Frontal cortex (tissue), 4 donors: Measurements from ENCODE around the gene ANO4. TPM values are rescaled to one million over a fixed set of nuclear protein-coding genes. Genes with fewer than 3 reads are reported as not detected.
"Not testable (repeated sequence)": the region's sequence is repeated elsewhere in the genome, so short reads cannot be mapped to it uniquely, and the experiment has no call there.

Experiments
- DNase-seq, 2 donors: peaks; one replicate each; pipeline ENCODE4 v3.0.0; 2012; ENCODE audit warnings: low spot score in 2 of 2
- FAIRE-seq: peaks from 2 replicates; lab custom pipeline; 2012; peaks lifted over from hg19 to GRCh38; lab: Jason Lieb, UNC
- total RNA-seq: library from RNA; depleted of rRNA; stranded (reverse); fragments of >200 nt; gene quantifications from one replicate; pipeline ENCODE4 v1.2.3, GENCODE V29; 2014
- donor health status: control.
- donor health status: control.
- donor health status: control.

Gene ANO4
- total RNA-seq, 1 donor from 2014 or later, result 88.9 TPM

DNA sequence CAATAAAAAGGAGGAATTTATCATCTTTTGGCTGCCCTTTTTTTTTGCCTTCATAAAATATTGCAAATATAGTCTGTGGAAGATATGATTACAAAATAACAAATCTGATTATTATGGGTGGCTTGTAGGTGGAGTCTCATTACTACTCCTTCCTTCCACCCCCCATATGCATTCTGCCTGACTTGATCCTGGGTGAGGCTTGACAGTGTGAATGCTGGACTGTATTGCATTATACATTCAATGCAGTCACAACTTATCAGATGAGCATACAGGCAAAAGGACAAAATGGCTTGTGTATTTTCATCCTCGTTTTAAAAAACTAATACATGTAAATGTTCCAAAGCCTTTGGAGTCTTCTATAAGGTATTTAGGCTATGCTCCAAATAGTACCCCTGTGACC, 186.3 kb downstream of the ANO4 start:
- DNase-seq, result no peak
- no peak for FAIRE-seq

DNA sequence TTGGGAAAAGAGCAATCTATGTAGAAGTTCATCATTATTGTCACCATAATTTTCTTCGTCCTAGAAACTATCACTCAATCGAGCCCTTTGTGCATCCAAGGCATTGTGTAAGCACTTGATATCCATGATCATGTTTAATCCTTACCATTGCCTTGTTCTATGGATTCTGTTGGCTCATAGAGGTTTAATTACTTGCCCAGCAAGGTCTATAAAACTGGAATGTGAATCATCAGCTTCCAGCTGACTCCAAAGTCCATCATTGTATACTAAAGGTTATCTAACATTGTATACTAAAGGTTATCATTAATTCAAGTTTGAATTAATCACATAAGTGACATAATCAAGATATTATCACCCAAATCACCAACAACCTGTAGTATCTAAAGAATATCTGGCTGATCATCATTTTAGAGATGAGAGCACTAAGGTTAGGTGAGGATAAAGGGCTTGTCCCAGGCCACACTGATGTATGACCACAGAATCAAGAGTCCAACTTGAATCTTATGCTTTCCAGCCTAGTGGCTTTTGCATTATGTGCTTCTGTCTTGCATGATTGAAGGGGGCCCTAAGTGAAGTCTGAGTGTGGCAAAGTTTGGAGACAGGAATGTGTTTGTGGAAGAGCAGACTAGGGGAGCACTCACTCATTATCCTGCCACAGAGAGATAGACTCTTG, 188.1 kb downstream of the ANO4 start:
- no peak for DNase-seq
- FAIRE-seq, result no peak

DNA sequence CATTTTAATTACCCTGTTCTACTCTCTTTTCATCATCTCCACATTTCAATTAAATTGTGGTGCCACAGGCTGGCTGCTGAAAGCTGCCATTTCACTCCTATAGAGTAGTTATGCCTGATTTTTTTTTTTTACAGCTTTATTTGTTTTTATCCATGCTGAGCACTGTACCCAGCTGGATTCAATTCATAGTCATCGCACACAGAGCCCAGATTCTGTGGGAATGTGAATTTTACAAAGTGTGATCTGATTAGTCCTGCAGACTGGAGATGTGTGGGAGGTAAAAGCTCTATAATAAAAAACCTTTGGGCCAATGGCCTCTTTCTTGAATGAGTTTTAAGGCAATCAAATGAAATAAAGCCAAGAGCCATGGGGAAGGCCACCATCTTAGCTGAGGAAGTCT, 190.2 kb downstream of the ANO4 start:
- FAIRE-seq, result no peak

DNA sequence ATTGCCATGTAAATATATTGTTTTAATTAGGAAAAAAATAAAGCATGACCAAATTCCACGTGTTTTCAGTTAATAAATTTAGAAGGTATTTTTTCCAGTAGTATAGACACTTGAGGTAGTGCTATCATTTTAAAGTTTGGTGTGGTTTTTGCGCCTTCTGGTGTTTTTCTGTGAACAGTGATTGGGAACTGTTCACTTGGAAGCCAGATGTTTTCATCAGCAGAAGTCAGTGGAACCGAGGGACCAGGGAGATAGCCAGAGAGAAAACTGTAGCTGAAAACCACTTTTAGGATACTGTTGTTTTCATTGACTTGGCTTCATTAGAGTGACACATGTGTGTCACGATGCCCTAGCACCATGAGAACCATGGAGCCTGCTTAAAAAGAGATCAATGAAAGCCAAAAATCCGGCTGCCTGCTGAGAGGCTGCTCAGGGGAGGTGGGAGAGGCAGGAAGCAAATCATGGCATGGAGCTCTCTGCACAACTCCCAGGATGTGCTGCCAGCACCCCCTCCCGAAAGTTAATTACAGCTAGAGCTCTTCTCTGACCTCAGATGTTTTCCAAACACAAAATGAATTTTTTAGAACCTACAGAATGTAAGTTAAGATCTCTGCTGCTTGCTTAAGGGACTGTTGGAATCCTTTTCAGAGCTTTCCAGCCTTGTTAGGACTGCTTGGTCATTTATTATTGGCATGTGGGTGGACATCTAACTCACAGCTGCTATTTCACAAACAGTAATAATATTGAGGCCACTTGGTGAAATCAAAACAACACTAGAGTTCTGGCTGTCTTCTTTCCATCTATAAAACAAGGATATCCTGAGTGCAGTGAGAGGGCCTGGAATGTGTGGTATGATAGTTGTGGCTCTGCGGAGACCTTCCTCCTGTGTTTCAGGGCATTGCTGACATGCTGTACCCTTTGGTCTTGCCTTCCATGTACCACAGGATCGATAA, 192.3 kb downstream of the ANO4 start:
- DNase-seq (no peak), FAIRE-seq (no peak)

More for the DNA sequence above, 190.2 kb downstream of the ANO4 start:
- DNase-seq, result no peak

DNA sequence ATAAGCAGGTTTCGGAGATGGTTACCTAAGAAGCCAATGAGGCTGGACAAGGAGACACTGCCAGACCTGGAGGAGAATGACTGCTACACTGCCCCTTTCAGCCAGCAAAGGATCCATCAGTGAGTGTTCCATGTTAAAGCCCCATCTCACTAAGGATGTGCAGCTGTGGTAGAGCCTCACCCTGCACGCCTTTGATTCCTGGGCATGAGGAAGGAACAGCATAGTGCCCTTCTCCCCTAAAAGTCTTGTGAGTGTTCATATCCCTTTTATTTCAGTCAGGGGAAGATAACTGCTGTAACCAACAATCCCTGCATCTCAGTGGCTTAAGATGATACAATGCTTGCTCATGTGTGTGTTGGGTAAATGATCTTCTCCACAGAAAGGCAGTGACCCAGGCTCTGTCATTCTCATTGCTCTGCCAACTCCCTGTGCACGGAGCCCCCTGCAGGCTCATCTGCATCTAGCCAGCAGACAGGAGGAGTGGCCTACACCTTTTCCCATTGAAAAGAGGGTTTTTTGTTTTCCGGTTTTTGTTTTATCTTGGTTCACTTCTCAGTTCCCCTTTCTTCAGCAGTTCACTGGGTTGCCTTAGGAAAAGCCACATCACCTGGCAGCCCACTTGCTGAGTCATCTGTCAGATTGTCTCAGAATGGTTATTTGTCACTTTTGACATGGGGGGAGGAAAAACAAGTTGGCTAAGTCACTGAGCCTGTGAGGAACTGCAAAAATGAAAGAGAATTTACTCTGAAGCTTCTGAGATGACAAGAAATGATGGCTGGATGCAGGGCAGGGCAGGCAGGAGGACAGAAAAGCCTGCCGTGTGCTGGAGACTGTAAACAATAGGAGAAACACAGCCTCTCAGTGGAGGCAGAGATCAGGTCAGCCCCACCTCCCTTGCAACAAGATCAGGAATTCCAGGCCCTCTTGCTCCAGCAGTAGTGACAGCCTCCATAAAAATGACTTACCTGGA, 193.3 kb downstream of the ANO4 start:
- DNase-seq (no peak), FAIRE-seq (no peak)

DNA sequence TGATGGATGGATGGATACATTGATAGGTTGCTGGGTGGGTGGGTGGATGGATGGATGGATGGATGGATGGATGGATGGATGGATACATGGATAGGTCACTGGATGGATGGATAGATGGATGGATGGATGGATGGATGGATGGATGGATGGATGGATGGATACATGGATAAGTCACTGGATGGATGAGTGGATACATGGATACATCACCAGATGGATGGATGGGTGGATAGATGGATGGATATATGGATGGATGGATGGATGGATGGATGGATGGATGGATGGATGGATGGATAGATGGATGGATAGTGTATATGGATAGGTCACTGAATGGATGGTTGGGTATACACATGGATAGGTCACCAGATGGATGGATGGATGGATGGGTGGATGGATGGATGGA, 194.9 kb downstream of the ANO4 start:
- FAIRE-seq, DNase-seq: not testable (repeated sequence)

DNA sequence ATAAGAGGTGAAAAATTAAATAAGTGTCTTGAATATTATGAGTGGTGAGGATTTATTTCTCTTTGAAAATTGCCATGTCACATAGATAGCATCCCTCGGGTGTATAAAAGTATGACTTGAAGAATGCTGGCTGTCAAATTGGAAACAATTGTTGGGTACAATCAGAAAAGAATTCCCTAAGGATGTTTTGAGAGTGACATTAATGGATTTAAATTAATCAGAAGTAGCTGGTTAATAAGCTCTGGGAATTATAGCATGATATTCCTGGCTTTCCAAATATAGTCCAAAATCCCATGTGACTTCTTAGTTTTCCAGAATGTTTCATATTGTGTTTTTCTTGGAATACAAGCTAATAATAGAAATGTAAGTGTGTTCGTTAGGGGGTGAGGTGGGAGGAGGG, 196.5 kb downstream of the ANO4 start:
- FAIRE-seq, result no peak
- no peak for DNase-seq

DNA sequence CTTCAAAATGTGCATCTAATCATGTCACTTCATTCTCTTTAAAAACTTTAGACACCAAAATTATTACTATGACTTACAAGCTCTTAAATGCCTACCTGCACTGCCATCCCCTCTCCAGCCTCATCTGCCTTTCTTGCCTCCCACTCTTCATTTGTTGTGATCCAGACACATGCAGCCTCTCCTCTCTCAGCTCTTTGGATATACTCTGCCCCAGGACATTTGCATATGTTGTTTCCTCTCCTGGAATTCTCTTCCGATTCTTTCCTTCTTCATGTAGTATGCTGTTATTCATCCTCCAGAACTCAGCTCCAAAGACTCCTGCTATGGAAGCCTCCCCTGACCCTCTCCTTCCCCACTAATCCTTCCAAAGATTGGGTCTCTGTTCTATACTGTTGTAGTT, 197.6 kb downstream of the ANO4 start:
- FAIRE-seq, result no peak
- DNase-seq, result no peak

DNA sequence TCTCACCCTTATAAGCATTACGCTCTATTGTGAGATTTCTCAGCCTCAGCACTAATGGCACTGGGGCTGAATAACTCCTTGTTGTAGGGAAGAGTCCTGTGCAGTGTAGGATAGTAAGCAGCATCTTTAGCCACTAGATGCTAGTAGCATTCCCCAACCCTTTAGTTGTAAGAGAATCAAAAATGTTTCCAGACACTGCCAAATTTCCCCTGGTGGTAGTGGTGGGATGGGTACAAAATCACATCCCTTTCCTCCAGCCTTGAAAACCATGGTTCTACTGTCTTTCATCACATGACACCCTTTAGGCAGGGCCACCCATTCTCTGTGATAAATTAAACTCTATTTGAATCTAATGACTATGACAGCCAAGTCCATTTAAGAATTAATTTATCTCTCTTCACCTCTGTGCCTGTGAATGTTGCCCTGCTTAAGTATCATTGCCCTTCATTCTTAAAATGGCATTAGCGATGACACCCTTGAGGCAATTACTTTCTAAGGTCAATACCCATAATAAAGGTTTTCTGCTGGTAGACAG, 199.4 kb downstream of the ANO4 start:
- DNase-seq (no peak), FAIRE-seq (no peak)

DNA sequence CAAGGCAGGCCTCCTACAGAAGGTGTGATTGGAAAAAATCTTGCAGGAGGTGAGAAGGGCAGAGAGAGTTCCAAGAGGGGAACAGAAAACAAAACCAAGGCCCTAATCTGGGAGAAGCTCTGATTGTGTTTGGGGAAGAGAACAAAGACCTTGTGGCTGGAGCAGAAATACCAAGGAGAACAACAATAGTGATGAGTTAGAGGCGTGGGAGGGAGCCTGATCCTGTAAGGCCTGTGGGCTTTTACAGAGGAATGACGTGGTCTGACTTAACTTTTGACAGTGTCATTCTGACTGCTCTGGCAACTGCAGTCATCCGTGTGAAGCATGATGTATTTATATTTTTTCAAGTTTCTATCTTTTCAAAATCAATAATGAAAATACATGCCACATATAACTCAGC, 200.6 kb downstream of the ANO4 start:
- FAIRE-seq (no peak), DNase-seq (no peak)

DNA sequence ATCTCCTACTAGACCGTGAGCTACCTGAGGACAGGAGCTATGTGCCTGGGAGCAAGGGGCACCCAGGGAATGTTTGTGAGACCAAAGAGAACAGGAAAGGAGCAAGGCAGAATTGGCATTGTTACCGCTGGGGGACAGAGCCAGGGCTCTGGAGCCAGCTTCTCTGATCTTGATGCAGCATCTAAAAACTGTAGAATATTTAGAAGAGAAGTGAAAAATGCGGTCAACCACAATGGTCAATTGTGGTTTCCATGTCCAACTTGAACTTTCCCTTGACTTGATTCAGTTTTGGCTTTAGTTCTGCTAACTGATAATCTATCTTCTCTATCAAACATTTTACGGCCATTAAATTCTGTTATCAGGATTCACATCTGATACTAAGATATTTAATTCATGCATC, 201.2 kb downstream of the ANO4 start:
- FAIRE-seq (no peak), DNase-seq (no peak)

DNA sequence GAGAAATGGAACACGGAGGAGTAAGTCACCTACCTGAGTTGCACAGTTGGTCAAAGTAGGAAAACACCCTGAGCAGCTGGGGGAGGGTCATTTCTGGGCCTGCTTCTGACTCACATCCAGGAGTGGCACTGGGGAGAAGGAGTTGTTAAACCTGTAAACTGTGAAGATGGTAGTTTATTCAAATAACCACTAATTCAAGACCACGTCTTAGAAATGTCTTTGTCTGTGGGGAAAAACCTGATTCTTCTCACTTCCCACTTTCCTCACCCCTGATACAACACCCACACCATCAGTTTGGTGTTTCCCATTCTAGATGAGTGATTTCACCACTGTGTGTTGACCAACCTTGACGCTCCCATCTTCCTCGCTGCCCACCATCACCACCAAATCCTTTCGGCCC, 207.1 kb downstream of the ANO4 start:
- no peak for DNase-seq
- FAIRE-seq, result no peak

DNA sequence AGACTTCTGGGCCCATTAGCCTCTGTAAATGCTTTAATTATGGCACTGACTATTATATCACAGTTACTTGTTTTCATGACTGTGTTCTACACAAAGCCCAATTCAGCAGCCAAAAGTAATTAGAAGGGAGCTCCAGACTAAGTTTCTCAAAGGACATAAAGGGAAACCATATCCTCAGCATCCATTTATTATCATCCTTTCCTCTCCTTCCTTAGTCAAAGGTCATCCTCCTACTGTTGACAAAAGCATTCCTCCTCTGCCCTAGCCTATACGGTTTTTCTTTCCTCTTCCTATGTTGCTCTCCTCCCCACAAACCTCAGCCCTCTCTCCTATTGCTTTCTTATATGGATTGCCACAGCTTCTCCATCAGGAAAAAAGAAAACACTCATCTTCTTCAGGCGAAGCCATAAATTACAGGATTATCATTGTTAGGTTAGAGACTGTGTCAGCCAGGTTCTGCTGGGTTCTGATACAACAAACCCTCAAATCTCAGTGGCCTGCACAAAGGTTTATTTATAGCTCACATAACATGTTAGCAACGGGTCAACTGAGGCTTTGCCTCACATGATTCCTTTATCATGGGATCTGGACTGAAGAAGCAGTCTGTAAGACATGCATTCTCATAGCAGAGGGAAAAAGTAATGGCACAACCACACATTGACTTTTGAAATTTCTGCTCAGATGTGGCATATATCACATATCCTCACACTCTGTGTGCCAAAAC, 208.3 kb downstream of the ANO4 start:
- DNase-seq (no peak), FAIRE-seq (no peak)

DNA sequence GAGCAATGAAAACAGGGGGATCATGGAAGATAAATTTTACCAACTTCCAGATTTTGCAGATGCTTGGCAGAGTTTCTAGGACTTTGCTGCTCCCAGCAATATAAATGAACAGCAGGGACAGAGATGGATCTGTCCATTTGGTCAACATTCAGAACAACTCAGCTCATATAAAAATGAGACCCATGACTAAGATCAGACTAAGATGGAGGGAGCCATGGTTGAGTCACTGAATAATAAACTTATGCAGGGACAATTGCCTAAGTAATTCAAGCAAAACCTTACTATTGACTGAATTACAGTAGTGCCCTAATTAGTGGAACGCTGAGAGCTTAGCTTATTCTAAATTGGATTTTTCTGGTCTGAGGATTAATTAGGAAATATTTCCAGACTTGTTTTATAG, 210.3 kb downstream of the ANO4 start:
- FAIRE-seq (no peak), DNase-seq (no peak)

DNA sequence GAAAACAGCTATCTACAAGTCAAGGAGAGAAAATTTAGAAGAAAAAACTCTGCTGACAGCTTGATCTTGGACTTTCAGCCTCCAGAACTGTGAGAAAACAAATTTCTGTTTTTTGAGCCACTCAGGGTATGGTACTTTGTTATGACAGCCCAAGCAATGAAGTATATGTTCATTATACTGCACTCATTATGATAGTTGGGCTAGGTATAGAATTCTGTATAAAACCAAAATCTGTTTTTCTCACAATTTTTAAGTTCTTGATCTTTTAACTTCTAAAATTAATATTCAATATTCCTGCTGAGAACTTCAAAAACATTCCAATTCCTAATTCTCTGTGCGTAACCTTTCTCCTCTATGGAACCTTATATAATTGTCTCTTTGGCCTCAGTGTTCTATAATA, 214.7 kb downstream of the ANO4 start:
- no peak for FAIRE-seq
- DNase-seq, result no peak

DNA sequence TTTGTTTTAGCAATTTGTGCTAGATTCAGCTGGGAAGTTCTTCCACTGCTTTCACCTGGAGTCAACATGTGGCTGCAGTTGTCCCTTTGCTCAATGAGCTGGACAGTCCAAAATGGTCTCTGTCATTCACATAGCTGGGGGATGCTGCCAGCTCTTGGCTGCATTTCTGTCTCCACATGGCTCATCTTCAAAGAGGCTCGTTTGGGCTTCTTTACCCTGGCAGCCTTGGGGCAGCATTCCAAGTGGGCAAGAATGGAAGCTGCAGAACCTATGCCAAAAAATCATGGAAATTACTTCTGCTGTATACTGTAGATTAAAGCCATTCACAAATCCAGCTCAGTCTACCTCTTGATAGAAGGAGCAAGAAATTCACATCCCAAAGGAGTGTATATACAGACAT, 216.3 kb downstream of the ANO4 start:
- DNase-seq, result no peak
- FAIRE-seq, result no peak

DNA sequence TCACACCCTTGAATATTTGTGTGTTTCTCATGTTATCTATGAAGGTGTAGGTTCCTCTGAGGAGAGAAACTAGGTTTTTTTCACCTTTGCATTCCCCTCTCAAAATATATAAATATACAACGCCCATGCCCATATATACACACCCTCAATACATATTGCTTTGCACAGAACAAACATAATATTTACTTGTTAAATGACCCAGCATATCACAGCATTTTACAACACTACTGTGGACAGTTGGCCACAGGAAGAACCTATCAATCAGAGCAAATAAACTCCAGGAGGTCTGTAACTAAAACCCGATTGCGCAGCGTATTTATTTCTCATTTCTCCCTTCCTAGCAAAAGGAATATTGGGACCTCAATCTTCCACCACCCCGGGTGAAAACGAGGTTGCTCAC, 219.4 kb downstream of the ANO4 start:
- no peak for FAIRE-seq

DNA sequence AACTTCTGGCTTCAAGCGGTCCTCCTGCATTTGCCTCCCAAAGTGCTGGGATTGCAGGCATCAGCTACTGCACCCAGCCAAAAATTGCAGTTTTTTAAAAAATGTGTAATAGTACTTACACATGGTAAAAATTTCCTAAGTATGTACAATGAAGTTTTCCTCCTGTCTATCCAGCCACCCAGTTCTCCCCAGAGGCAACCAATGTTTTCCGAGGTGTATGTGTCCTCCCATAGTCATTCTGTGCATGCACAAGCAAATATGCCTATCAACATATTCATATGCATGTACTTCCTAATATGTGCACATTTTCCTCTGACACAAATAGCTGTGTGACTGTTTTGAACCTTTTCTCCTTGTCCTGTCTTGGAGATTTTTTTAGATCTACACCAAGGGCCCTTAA, 220.5 kb downstream of the ANO4 start:
- FAIRE-seq, result no peak
- DNase-seq, result no peak

More for the DNA sequence above, 219.4 kb downstream of the ANO4 start:
- no peak for DNase-seq

DNA sequence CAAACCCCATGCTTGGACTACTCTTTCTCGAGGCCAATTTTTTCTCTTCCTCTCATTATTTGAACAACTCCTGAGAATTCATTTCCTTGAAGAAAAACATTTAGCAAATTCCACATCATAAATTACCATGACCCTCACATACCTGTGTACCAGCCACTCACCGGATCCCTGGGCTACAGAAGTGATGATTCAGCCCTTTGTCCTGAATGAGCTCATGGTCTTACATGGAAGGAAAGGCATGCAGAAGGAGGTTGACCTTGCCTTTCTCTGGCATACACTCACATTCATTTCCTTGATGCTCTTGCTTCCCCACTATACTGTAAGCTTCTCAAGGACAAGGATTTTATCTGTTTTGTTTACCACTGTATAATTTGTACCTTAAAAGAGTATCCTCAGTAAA, 224.0 kb downstream of the ANO4 start:
- no peak for FAIRE-seq
- no peak for DNase-seq
